GM18508 (cell line): ENCODE data around the gene SNUPN.

Experiments
- ATAC-seq: cut with Tn5 transposase; IDR thresholded peaks from one replicate; pipeline ENCODE4 v1.9.1; 2021; ENCODE audit warnings: moderate number of reproducible peaks; ENCODE audit not compliant: insufficient read depth, unreplicated experiment

The SNUPN gene

DNA sequence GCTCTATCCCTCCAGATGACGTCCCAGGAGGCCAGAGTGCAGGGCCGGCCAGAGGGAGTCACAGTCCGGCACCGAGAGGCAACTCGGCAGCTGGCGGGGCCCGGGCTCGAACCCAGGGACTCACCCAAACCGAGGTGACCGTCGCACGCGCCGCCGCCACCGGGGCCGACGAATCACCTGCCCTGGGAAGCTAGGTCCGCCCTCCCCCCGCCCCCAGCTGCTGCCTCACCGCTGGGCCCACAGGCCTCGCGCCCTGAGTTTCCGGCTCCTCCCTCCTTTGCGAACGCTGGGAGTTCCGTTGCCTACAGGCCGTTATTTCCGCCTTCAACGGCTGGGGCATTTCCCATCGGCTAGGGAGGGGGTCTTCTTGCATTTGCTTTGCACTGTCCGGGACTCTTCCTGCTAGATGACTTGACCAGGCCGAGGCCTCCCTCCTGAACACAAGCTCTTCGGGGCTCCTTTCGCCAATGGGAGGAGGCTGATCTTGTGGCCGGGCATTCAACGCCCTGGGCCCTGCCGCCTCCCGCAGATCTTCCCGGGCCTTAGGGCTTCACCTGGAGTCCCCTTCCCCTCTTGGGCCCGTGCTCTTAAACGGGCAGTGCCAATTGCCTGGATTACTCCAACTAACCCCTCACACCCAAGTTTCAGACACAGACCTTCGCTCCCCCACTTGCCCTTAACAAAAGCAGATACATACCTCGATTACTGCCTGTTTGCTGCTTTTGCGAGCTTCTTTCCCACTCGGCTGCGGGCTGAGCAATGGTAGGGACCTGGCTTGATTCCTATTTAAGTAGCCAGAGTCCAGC is at the start of gene SNUPN:
Gene SNUPN, minus strand, starts transcription at position 184 of the 806 bp plus-strand sequence. CDS start 4,674 bp downstream, outside the sequence.
- ATAC-seq, result peak; percentile 50

DNA sequence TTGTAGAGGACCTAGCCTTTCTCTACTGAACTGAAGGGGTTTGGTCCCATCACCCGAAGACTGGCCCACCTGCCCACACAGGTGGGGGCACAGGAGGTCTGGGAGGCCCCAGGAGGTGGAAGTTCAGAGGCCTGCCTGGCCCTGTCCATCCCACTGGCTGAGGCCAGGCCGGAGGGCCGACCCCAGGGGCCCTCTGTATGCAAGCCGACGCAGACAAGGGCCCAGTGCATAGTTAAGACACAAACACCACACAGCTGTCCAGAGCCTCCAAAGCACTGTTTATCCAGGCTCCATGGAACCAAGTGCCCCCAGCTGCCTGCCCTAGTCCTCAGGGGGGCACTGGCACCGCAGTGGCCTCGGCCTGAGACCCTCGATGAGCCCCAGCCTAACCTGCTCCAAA is 48.8 kb upstream of the SNUPN start:
- ATAC-seq, result no peak

DNA sequence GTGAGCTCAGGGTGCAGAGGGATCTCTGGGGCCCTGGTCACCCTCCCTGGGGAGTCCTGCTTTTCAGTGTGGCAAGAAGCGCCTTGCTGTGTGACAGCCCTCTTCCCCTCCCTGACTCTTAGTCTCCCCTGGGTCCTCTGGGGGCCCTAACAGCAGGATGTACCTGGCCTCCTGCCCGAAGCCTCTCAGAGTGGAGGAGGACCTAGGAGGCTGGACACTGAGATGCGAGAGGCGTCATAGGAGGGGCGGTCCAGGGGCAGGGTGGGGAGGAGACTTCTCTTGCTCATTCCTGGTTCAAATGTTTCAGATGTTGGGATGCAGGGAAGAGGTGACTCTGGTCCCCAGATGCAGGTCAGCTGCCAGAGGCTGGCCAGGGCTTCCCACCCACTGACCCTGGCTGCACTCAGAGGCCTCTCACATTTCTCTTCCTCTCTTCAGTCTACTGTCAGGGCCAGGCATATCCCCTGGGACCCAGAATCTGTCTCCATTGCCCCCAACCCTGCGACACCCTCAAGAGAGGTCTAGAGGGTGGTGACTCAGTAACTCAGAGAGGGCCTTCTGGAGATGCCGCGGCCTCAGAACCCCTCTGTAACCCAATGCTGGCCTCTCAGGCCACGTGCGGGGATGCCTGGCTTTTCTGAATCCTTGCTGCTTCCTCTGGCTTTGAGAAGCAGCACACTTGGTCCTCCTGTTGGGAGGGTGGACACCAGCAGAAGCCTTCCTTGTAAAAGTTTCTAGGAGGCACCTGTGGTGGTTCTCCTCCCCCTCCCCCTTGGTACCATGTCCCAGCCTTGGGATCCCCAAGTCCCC is 48.1 kb upstream of the SNUPN start:
- ATAC-seq, result no peak

DNA sequence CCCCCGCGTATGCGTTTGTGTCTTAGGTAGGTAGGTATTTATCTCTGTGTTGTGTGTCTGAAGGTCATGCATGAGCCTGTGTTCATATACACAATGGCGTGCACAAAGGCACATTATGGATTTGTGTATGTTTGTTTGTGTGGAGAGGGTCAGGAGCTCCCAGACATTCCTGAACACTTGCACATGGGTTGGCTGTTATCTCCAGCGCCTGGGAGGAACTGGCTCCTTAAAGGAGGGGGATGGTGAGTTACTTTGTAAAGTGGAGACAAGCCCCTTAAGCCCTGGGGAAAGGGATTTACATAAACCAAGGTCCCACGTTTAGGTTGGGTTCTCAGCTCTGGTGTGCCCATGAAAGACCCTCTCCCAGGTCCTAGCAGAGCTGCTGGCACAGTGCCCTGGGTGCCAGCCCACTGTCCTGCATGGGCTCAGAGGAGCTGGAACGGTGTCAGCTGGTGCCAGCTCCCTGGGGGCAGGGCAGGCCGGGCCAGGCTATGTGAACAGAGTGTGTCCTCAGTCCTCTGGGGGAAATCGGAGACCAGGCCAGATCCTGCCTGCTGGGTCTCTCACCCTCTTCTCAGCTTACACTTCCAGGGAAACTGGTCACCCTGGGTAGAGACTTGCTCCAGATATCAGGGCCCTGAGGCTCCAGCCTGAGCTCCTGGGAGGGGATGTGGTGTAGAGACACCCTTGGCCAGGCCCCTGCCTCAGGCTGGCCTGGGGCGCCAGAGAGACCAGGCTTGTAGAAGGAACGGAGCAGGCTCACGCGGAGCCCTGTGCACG is 47.3 kb upstream of the SNUPN start:
- ATAC-seq, result no peak

DNA sequence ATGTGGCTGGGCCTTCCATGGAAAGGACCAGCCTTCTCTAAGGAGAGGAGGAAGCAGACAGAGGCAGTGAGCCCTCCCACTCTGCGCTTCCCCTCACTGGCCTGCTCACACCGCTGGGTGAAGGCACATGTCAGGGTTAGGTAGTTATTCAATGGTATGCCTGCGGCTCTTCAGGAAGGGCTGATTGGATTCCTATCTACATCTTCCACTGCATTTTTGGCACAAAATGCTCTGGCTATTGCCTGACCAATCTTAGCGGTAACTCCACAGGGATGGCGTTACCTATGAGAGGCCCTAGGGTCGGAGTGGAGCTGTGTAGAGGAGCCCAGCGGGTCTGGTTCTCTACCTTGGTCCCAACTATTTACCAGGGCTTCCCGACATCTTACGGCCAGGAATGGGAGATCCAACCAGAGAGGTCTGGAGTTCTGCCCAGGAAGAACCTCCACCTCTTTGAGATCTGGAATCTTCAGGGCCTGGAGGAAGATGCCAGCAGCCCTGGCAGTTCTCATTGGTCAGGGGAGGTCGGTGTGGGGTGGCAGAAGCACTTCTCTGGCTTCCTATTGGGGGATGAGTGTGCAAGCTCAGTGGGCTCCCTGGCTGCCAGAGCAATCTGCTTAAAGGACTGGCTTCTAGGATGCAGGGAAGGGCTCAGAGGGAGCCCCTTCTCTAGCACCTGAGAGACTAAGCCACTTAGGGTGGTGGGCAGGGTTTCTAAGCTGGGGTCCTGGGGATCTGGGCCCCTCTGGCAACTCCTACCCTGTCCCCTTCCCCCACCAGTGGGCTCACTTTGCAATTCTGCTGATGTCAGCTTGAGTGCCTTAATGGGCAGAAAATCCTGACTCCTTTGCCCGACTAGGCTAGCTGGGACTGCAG is 46.4 kb upstream of the SNUPN start:
- no peak for ATAC-seq

DNA sequence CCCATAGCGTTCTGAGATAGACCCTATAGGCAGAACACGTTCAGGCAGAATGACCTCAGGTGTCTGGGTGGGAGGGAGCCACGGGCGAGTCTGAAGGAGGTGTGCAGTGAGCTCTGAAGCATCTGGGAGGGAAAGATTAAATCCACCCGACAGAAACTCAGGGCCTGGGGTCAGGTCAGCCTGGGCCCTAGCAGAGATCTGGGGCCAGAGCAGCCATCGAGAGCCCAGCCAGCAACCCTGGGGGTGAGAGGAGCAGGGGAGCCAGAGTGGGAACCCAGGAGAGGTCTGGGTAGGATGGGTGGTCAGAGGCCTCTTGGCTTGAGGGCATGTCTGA is 44.3 kb upstream of the SNUPN start:
- no peak for ATAC-seq

DNA sequence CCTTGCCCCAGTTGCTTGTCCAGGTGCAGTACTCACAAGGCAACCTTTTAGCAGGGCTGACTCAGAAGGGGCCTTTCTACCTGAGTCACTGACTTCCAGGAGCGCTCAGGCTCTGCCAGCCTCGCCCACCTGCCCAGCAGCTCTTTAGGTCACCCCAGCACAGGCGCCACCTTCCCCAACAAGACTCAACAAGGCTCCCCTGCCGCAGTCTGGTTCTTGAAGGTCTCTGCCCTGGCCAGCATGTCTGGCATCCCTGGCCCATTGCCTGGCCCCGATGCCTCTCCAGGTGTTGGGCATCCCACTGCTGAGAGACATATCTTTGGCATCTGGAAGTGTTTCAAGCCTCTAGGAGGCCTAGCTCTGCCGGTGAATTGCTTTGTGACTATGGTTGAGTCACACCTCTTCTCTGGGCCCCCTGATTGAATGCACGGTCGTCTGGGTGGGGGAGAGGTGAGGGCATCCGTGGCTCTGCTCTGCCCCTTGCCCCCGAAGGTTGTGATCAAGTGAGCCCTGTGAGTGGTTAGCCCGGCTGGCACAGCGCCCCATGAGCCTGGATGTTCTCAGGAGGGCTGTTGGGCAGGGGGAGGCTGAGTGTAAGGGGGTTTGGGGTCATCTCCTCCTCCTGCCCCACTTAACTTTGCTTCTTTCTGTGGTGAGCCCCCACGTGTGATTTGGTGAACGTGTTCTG is 43.8 kb upstream of the SNUPN start:
- ATAC-seq, result no peak

DNA sequence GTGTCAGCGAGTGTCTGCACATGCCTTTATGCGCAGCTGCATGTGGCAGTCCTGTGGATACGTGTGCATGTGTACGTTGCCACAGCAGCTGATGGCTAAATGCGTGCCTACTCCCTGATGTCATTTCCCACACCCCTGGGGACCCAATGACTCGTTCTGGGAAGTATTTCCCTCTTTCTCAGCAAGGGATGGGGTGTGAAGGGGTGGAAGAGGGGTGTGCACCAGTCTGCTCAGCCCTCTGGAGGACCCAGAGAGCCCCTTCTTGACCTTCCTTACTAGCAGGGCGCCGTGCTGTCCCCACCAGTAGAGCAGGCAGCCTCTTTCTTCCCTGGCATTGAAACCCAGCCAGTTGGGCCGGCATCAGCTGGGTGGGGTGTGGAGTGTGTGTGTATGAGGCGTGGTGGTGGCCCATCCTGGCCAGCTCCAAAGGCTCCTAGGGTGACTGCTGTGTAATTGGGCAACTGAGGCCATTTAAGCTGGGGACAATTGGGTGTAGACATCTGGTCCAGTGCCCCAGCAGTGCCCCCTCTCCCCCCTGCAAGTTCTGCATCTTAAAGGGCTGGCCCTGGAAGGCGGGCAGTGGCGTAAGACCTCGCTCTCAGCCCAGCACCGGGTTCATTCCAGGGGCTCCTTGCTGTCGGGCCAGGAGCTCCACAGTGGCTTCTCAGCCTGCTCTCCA is 41.4 kb upstream of the SNUPN start:
- no peak for ATAC-seq

DNA sequence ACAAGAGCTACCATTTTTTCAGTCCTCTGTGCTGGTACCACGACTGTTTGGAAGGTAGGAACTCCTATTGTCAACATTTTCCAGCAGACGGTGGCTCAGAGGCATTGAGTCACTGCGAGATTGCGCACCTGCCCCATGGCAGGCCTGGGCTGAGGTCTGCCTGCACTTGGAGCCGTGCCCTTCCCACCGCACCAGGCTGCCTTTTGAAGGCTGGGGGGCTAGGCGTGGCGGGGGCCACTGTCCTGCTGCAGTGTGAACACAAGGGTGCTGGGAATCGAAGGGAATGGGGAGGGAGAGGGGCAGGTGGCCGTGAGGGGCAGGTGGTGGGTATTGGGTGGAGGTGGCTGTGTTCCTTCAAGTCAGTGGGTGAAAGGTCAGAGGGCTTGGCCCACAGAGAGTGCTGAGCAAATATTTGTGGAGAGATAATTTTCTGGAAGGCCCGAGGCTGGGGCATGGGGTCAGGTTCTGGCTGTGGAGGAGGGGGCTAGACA is 38.5 kb upstream of the SNUPN start:
- no peak for ATAC-seq

DNA sequence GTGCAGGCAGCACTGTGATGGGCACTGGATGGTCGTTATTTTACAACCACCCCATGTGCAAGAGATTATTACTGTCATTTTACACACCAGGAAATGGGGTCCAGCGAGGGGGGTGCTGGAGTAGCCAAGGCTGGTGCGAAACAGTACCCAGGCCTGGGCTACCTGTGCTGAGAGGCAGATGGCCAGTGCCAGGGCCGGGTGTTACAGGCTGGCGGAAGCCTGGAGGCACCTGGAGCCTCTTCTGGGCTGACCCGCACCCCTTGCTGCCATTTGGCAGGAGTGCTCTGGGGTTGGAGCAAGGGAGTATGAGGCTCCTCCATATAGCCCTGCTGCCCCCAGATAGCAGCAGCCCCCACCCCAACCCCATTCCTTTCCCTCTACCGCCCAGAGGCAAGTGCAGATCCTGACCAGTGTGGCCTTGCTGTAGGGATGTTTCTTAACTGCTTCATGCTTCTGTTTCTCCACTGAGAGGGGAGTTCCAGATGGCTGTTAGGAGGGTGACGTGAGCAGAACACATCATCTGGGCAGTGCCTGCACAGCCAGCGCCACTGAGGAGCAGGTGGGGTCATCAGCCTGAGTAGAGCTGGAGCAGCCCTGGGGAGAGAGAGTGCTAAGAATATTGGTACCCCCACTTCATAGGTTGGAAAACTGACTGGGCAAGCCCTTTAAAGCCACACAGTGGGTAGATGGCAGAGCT is 37.4 kb upstream of the SNUPN start:
- ATAC-seq, result no peak

DNA sequence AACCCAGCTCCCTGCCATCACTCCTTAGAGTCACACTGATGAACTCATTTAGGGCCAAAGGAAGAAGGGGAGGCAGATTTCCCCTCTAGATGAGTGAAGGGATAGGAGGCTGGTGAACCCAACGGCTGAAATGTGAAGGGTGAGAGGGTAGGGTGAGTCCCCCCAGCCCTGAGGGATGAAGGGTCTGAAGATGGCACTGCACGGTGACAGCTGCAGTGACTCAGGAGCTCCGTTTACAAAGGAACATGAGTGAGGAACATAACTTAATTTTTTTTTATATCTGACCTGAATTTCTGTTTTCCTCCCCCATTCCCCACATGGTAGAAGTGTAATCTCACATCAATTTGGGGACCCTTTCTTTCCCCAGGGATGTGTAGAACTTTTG is 36.2 kb upstream of the SNUPN start:
- ATAC-seq, result no peak

DNA sequence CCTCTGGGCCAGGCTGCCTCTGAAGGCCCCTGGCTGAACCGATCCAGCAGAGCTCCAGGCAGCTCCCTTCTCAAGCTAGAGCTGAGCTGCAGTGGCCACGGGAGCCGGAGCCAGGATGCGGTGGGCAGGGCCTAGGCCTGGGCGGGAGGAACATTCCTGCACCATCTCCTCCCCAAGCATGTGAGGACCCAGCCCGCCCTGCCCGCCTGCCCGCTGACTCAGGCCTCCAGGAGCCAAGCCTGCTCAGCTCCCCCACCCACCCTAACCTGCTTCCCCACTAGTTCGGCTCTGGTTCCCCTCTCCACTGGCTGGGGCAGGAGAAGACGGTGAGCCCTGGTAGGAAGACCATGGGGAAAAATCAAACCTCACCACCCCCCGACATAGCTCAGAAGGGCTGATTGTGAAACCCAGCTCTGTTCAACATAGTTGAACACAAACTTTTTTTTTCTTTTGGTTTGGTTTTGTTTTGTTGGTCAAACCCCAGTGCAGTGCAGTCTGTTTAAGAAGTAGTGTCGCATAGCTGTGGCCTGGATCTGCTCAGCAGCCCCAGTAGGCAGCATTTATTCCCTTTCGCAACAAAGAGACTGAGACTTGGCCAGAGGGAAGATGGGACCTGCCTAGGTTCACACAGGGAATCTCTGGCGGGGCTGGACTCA is 35.7 kb upstream of the SNUPN start:
- ATAC-seq, result no peak

DNA sequence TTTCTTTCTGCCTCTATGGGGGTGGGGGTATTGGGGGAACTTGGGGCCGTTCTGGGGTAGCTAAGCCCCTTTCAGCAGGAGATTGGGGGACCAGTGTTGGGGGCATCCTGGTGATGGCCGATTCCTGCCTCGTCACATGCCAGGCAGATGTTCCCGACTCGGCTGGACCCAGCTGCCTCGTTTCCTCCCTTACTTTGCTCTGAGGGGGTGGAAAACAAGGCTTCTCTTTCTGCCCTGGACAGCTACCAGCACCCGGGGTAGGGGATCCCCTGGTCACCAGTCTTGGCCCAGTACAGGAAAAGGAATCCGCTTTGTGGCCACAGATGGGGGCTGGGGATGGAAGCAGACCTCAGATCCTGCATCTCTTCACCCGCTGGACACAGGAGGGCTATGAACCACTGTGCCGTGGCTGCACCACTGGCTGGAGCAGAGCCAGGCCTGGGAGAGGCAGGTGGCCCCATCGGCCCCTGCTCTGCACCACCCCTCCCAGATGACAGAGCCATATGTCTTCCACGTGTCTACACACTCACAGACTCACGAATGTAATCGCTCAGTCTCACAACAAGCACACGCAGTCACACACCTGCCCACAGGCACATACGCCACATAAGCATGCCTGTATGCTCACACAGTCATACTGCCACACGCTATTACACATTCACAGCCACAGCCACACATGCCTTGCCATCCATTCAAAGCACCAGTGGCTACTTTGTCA is 34.6 kb upstream of the SNUPN start:
- no peak for ATAC-seq

DNA sequence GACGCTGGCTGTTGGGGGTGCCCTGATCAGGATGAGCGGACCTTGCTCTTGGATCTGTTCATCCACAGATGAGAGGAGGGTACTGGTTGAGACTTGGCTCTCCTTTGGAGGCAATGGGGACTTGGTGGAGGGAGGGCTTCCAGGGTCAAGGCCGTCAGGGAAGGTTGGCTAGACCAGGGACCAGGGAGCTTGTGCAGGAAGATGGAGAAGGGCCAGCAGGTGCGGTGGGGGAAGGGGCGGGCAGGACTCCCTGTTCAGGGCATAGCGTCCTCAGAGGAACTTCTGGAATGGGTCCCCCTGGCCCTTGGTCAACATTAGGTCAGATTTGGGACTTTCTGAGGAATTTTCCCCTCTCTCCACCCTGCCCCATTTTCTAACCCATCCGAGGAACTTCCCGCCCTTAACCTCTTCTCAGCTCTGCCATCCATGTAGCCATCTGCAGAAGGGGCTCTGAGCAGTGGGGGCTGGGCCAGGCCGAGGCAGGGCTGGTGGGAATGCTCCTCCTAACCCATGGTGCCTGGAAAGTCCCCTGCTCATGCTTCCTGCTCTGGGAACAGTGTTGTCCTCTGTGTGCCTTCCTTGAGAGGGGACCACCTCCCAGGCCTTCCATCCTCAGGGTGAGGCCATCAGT is 33.7 kb upstream of the SNUPN start:
- no peak for ATAC-seq

DNA sequence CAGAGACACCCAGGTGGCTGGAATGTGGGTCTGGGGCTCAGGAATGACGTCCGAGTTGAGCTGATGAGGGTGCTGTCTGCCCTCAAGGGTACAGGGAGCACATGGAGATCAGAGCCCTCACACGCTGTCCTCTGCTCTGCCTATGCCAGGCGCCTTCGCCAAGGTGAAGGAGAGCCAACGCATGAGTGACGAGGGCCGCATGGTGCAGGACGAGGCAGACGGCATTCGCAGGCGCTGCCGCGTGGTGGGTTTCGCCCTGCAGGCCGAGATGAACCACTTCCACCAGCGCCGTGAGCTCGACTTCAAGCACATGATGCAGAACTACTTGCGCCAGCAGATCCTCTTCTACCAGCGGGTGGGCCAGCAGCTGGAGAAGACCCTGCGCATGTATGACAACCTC is 31.3 kb upstream of the SNUPN start:
- ATAC-seq, result no peak

DNA sequence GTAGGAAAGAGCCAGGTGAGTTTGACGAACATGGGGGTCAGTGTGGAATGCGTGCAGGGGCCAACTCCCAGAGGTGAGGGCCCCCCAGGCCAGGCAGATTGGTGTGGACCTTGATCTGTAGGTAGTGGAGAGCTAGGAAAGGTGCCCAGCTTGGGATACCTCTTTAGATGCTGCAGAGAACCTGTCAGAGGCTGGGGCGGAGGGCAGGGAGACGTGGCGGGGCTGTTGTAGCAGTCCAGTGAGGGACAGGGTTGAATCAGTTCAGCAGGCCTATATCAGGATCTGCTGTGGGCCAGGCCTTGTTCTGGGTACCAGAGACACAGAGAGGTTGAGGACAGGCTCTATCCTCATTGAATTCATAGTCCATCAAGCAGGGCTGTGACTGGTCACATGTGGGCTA is 30.8 kb upstream of the SNUPN start:
- ATAC-seq, result no peak

DNA sequence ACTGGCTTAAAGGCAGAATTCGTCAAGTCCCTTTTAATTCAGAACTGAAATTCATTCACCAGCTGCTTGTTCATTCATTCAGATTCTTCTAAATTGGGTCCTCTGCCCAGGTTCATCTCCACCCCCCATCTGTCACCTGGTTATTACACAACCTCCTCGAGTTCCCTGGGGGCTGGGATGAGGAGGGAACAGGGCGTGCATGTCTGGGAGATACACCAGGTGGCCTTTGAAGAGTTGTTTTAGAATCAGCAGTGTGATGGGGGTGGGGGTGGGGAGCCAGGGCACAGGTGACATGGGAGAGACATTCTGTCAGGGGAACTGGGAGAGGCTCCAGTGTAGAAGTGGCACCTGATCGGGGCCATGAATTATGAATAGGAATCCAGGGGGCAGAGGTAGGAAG is 30.4 kb upstream of the SNUPN start:
- ATAC-seq, result no peak
